ENCODE measurements around the gene WDFY4.

Gene WDFY4

DNA sequence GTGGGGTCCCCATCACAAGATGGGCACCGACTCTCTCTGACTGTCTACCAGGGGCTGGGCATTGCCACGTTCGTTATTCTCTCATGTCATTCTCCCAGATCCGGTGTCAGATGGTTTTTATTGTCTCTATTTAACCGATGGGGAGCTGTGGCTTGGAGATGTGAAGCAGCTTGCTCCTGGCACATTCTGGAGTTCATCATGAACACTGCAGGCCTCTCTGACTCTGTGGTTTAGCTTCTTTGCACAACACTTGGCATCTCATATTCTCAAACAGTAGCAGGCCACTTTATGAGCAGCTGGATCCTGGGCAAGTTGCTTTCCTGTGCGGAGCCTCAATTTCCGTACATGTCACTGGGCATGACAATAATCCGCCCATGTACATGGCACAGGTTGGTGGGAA is 135.1 kb downstream of the WDFY4 start:
- DNase-seq = no peak

DNA sequence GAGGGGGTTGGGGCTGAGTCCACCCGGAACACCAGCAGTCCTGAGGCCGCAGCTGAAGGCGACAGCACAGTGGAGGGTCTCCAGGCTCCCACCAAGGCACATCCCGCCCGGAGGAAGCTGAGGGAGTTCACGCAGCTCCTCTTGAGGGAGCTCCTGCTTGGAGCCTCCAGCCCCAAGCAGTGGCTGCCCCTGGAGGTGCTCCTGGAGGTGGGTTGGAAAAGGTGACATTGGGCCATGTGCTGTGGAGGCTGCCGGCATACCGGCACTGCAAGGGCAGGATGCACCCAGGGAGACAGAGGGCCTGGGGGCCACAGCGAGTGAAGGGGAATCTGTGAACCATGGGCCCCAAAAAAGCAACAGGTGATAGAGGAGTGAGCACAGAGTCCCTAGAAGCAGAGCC is 135.6 kb downstream of the WDFY4 start:
- DNase-seq = no peak

DNA sequence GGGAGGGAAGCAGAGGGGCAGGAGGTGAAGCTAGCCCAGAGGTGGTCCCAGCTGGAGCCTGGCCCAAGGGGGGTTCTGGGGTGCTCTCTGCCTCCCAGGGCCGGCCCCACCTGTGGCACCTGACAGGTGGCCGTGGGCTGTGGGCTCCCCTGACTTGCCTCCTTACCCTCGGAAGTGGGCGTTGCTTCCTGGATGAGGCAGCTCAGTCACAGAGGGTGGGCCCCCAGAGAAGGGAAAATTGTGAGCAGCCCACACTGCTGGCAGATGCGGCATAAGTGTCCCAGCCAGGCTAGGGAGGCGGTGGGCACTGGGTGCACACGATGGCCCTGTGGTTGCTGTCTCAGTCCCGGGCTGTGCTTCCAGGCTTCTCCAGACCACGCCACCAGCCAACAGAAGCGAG is 136.0 kb downstream of the WDFY4 start:
- DNase-seq = no peak

DNA sequence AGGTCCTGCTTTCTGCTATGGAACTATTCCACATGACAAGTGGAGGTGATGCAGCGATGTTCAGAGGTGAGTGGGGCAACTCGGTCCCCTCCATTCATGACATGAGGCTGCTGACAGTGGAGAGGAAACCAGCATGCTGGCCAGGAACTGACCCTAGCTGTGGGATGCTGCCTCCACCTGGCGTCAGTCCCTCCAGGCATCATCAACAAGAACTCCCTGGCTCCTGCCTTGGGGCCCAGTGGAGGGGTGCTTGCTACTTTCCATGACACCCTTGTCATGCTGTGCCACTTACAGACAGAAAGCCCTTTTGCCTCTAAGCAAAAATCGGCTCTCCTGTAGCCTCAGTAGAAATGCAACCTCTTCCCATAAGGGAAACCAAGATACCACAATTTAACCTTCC is 136.4 kb downstream of the WDFY4 start:
- no peak for DNase-seq

DNA sequence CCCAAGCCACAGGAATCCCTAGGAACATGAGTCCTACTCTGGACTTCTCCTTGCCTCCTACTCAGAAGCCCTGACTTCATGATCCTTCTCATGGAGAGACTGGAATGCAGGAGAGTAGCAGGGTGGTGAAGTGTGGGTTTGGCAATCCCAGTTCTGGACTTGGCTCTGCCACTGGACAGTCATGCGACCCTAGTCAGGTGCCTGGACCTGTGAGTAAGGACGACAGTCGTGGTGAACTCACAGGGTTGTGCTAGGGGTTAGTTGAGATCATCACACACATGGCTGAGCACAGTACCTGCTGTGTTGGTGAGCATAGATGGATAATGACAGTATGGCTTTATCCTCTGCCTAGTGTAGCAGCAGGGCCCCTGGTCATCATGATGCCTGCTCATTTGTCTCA is 137.0 kb downstream of the WDFY4 start:
- DNase-seq = no peak

DNA sequence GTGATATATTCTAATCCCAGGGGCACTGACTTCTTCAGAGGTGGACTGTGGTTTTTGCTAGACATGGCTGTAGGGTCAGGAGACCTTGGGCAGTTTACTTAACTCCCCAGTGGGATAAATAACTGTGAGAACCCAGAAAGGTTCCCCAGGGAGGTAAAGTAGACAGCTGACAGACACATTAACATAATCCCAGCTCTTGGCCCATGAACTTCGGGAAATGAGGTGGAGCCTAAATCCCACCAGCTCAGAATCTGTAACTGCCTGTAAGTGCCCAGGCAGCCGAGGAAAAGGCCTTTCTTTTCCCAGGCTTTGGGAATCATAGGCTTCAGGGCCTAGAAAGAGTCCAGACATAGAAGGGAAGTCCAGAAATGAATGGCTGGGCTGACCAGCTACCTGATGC is 149.0 kb downstream of the WDFY4 start:
- DNase-seq = no peak

DNA sequence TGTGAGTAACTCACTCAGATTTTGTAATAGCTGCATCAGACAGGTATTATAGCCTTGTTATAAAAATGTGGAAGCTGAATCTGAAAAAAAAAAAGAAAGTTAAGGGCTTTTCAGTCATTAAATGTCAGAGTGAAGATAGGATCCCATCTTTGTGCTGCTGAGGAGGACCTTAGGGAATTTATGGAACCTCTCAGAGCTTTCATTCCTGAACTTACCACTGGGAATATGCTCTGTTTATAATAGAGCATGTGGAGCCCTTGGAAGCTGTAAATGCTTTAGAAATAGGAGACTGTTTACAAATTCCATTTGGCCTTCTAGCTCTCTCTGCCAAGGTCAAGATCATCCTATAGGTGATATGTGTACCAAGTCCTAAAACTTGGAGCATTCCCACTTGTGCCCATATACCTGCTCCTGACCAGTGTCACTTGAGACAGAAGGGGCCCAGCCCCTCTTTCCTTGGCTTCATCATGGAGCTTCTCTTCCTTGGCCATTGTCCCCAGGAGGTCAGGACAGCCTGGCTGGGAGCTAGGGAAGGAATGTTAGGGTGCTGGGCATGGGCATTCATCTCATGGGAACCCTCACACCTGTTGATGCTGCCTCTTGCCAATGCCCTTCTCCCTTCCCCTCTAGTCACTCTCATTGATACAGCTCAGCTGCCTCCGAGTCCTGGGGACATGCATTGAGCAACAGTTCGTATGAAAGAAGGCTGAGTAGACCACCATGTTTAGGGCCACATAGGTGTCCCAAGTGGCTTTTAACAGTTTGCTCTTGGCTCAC is 149.7 kb downstream of the WDFY4 start:
- DNase-seq = no peak

DNA sequence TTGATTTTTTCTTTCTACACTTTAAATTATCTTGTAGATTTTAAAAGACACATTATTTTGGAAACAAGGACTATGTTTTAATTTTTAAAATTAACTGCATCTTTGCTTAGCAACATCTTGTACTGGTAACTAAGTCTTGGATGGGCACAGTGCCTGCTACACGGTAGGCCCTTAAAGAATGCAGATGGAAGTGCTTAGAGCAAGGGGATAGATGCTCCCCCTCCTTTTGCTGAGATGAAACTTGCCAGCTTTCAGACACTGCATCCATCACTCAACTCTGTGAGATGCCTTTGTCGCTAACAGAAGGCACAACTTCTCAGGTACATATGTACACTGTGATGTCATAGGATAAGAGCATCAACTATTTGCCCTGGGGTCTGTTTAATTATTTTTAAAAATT is 151.1 kb downstream of the WDFY4 start:
- DNase-seq = no peak

DNA sequence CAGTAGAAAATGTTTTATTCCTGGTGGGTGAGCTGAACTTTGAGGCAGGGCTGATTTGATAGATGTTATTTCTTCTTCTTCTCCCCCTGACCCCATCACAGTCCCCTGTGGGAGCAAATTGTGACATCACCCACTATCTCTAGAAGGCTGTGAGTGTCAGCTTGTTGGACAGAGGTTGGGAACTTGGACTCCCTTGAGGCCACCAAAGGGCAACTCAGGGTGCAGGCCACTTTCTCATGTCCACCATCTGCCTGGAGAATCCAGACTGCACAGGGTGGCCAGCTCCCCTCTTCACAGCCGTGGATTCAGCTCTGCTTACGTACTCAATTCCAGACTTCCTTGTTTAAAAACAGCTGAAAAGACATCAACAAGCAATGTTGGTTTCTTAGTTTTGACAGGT is 151.9 kb downstream of the WDFY4 start:
- no peak for DNase-seq

DNA sequence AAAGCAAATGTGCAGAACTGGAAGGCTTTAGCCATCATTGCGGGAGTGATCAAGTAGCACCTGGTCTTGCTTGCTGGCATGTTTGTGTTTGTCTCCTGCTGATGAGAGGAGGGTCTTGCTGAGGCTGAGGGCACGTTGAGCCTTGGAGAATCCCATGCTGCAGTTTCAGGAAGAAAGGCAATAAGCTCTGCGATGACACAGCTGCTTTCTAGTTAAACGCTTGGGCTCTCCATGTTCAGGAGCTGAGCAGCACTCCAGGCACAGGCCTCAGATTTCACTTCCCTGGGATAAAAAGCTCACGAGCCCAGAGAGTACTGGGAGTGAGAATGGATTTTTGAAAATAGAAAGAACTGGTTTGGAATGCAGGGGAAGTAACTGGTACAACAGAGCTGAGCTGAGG is 154.2 kb downstream of the WDFY4 start:
- DNase-seq = no peak

DNA sequence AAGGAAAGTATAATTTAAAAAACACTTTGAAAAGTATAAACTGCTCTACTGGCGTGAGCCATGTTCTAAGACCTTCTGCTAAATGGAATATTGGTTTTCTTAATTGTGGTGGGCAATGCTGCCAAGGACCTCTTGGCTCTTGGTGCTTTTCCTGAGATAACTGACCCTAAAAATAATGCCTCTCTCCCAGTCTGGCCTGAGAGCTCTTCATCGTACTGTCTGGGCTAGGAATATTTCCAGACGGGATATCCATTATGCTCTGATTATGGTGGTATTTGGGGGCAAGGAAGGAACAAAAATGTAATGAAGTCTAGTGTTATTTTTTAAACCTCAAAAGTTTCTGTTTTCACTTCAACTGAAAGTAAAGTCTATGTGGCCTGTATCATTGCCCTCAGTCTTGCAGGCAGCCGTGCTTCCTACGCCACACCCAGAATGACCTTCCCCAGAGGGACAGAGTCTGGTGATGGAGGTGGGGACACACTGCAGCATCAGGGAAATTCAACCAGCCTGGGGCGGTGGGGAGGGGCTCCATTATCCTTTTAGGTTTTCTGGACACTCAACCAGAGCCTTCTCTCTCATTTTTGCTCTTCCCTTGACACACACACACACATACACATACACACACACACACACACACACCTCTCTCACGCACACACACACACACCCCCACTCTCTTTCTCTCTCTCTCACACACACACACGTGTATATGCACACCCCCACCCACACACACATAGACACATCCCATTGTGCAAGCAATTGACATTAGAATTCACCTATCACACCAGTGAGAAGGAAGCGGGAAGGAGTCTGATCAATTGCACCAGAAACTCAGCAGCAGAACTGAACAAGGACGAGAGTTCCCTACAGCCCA is 155.4 kb downstream of the WDFY4 start:
- DNase-seq = no peak

DNA sequence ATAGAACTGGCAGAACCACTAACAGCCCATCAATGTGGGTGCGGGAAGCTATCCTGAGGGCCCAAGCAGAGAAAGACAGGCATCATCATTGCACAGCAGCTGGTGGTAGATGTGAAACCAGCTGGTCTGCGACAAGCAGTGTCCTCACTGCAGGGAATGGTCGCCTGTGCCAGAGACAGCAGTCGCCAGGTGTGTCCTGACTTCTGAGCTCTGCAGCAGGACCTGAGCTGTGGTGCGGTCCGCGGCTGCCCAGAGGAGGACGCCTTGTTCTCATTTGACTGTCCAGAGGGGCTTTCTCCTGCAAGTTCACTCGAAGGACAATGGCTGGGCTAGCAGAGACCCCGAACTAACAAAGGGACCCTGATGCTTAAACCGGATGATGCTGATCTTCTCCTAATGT is 157.6 kb downstream of the WDFY4 start:
- DNase-seq = no peak

DNA sequence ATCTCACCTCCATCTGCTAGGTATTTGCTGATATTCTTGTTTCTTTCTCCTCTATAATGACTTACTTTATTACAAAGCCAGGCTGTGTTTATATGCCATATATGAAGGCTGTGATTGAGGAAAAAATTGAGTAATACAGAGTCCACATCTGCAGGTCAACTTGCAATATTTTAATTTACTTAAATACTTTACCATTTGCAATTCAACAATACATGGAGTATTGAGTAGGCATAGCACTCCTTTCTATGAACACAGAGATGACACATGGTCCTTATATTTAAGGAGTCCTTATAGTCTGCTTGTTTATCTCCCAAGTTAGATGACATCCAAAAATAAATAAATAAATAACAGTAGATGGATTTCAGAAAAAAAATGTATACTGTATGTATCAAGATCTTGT is 158.5 kb downstream of the WDFY4 start:
- no peak for DNase-seq

DNA sequence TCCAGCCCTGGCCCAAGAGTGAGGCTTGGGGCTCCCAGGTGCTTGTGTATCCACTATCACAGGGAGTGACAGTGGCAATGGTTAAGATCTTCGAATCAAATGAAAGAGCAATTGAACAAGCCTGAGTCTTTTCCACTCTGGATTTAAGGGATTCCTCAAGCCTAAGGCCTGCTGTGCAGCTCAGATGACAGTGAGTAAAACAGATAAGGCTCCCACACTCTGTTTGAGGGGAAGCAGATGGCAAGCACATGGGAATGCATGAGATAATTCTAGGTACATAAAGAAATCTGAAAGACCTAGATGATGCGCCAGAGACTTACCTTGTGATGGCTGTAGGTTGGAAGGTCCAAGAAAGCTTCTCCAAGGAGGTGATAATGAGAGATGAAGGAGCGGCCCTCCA is 159.9 kb downstream of the WDFY4 start:
- no peak for DNase-seq

DNA sequence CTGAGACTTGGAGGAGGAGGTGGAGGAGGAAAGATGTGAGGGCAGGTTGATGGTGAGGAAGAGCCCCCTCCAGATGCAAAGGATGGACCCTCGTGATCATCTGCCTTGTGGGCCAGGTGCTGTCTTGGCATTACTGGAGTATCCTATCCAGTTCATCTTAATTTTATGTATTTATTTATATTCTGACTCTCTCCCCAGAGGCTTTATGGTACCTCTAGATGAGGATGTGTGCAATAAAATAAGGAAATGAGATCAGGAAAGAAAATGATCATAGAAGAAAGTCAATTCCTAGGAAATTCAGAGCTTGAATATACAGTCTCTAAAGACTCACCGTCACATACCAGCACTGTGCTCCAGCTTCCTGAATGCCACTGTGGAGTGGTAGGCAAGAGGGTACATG is 160.8 kb downstream of the WDFY4 start:
- no peak for DNase-seq

DNA sequence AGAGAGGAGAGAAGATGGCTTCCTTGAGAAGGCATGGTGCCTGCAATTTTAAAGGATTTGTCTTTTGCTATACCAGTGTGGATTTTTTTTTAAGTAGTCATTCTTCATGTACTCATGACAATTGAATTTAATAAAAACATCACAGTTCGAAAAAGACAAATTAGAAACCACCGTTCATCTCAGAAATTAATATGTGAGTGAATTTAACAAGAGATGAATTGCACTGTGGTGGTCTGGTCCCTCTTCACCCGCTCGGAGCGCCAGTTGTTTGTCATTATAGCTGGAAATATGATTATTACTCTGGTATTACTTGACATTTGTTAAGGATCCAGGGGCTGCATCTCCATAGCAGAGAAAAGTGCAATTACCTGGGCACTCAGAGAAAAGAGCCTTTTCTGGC is 163.0 kb downstream of the WDFY4 start:
- DNase-seq = no peak

DNA sequence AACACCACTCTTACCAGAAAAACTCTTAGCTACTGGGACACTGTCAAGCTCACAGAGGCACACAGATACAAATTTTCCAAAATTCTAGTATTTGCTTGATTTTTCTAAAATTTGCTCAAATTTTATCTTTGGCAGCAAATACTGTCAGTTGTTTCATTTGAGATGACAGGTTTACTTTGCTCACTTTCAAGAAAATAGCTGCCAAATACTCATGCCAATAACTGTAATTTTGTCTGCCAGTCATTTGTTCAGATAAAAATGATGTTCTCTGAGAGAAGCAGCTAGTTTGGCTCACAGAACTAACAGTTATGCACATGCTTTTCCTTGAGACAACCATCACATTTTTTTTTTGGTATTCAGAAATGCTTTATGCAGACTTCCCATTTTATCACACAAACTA is 172.2 kb downstream of the WDFY4 start:
- DNase-seq = no peak

DNA sequence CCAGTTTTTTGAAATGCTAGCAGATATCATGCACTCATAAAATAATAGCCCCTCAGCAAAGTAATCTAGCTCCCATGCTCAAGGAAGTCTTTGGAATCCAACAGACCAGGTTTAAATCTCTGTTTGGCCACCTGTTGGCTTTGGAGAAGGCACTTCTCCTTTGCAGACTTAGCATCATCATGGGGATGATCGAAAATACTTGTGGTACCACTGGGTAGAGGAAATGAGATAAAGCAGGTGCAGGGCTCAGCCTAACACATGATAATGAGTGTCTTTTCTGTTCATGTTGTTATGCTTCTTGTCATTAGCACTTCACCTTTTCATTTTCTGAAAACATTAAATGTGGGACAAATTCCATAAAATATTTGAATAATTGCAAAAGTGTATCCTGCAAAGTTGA is 187.6 kb downstream of the WDFY4 start:
- no peak for DNase-seq

DNA sequence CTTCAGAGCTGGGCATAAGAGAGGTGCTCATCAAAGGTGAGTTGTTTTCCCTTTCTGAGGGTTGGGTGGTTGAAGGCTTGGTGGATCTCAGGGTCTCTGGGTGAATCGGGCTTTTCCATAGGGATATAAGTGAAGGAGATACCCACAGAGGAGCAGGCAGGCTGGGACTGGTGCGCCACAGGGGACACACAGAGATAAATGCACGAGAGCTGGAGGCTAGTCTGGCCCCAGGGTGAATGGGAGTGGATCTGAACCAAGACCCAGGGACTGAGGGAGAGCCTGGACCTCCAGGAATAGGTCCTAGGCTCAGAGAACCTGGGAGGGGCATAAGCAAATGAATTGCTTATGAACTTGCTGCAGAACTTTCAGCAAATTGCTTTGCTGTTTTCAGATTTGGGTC is 193.4 kb downstream of the WDFY4 start:
- DNase-seq = no peak

DNA sequence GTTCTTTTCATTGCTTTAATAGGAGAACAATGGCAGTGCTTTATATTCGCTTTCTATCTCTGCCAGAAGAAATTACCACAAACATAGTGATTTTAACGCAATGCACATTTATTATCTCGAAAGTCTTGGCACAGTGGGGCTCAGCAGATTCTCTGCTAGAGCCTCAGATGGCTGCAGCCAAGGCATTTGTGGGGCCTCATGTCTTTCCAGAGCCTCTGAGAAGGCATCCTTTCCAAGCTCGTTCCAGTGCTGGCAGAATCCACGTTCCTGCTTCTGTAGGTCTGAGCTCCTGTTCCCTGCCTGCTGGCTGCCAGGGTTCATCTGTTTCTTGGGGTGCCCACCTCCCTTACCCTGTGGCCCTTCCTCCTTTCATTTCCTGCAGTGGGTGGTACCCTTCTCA is 194.8 kb downstream of the WDFY4 start:
- DNase-seq = no peak

DNA sequence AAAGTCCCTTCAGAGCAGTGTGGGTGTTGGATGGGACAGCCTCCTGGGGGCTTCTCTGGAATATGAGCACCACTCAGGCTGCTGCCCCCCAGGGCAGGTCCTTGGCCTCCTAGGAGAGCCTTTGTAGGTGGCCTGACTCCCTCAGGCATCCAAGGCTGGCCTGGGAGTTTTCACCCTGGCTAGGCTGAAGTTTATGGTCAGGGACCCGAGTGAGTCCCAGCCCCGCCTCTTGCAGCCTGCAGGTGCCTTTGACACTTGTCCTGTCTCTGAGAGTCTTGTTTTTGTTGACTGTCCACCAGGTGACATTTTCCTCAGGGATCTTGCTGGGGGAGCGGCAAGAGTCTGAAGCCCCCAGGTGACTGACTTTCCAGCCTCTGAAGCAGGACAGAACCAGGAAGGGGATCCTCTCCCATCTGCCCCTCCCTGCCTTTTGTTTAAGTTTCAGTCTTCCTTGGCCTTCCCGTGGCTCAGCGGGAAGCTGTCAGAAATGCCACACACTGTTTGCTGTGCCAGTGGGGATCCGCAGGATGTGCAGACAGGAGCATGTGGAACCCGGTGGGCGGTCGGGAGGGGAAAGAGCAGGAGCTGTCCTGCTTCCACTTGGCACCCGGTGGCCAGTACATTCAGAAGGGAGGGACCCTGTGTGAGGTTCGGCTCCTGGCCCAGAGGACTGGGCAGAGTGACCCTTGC is 195.5 kb downstream of the WDFY4 start:
- DNase-seq = no peak

DNA sequence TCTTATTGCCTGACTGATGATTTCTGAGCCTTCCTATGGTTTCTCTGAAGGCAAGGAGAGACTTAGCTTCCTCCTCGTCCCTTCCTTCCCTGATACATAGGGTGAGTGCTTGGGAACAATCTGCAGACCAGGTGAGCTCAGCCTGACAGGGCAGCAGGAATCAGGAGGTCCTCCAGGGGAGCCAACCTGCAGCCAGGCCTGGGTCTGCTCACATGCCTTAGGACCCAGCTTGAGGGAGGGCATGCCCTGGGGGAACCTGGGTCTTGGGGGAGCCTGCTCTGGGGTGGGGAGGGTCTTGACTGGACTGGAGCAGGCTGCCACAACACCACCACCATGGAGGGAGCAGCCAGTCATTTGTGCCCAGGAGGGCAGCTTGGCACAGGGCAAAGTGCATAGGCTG is 197.3 kb downstream of the WDFY4 start:
- no peak for DNase-seq

DNA sequence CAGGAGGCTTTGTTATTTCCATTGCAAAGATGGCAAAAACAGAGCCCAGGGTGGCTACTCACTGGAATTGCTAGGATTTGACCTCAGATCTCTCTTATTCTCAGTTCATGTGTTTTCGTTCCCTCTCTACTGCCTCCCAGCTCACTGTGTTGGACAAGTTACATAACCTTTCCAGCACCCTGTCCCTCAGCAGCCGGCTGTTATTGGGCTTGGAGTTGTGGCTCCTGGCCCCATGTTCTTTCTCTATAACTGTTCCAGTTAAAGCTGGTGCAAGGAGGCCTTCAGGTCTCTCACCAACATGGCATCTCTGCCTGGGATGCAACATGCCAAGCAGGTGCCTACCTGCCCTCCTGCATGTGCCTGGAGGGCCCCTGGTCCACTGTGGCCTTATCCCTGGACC is 198.2 kb downstream of the WDFY4 start:
- DNase-seq = no peak

DNA sequence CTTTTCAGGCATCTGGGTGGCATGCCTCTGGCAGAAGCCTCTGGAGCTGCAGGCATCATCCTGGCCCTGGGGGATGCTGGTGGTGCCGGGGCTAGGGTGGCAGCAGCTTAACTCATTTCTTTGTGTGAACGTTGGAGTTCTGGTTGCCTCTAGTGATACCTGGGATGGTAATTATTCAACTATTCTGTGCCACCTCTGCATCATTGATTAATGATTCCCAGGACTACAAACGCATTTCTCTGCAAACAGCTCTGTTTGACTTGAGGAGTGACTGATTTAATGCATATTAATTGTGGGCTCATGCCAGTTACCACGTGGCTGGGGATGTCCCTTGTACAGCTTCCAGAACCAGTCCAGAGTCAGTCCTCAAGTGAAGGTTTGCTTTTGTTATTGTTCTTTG is 199.0 kb downstream of the WDFY4 start:
- no peak for DNase-seq

Measured in NCI-H1694 (cell line).